ENCODE measurements around the gene GABRA6.

The GABRA6 gene

DNA sequence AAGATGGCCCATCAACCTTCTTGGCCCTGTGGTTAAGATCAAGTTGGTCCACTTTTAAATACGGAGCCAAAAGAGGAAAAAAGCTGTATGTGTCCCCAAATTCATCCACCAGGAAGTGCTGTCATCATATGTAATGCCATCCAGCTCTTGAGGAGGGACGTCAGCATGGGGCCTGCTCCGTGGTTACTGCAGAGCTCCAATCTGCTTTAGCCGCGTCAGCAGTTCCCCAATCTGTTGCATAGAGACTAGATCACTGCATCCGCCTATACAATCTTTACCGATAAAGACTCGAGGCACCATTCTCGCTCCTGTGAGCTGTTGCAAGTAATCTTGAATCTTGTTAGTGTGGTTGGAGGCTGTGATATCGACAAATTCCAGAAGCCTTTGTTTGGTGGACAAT, 65.7 kb downstream of the GABRA6 start:
- H3K4me3 ChIP-seq (ENCODE audit: low read depth in 1 of 2, low read length in 1 of 2): no peak overlapping the region
- TF ChIP-seq CTCF (IDR thresholded peaks at IDR 0.05): no peak
- H3K27ac ChIP-seq: no peak overlapping the region
- no peaks in the 10 kb centered on the region for H3K36me3 ChIP-seq
- H3K4me1 ChIP-seq (ENCODE audit: control insufficient read depth in 1 of 2, insufficient read depth in 1 of 2, low read depth in 1 of 2, low read length in 1 of 2): no peaks in the 10 kb centered on the region
- no peaks in the 10 kb centered on the region for H3K27me3 ChIP-seq
- H3K9me3 ChIP-seq: no peaks in the 10 kb centered on the region

All from neutrophil (primary cell).